HG03159 (cell line): Measurements from ENCODE around the gene PRSS22.

Experiments used
- ATAC-seq: cut with Tn5 transposase; IDR thresholded peaks from one replicate; pipeline ENCODE4 v1.9.1; 2021; ENCODE audit warnings: mild to moderate bottlenecking, moderate library complexity; ENCODE audit not compliant: unreplicated experiment

Gene PRSS22

GRCh38 chr16:2817340-2818271 lies 40.4 kb downstream of the PRSS22 start:
- no peak for ATAC-seq

GRCh38 chr16:2816751-2817339 lies 41.1 kb downstream of the PRSS22 start, which contains the start of gene PRSS21:
Gene PRSS21, plus strand, starts transcription at chr16:2817237. Its CDS starts 32 bp downstream, at chr16:2817269.
- no peak for ATAC-seq

GRCh38 chr16:2815299-2815771 lies 42.6 kb downstream of the PRSS22 start:
- no peak for ATAC-seq

- ATAC-seq, result no peak
These were observed 43.2 kb downstream of the PRSS22 start for GRCh38 chr16:2814551-2815298.

GRCh38 chr16:2813771-2814221 lies 44.2 kb downstream of the PRSS22 start:
- no peak for ATAC-seq

GRCh38 chr16:2811703-2812471 lies 46.1 kb downstream of the PRSS22 start:
- no peak for ATAC-seq

DNA sequence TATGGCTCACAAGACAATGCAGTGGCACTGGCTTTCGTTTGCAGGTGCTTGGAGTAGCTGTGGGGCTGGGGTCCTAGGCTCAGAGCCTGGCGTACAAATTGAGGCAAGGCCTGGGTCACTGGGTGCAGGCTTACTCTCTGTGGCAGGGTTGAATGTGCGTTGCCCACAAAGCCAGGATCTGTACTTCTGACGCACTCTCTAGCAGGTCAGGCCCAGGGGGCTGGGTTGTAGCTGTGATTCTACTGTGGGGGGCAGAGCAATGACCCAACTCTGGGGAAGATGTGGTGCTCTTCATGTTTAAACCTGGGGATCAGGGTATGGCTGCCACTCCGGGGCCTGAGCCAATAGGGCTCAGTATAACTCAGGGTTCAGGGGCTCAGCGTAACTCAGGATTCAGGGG lies 47.3 kb downstream of the PRSS22 start:
- ATAC-seq, result no peak

DNA sequence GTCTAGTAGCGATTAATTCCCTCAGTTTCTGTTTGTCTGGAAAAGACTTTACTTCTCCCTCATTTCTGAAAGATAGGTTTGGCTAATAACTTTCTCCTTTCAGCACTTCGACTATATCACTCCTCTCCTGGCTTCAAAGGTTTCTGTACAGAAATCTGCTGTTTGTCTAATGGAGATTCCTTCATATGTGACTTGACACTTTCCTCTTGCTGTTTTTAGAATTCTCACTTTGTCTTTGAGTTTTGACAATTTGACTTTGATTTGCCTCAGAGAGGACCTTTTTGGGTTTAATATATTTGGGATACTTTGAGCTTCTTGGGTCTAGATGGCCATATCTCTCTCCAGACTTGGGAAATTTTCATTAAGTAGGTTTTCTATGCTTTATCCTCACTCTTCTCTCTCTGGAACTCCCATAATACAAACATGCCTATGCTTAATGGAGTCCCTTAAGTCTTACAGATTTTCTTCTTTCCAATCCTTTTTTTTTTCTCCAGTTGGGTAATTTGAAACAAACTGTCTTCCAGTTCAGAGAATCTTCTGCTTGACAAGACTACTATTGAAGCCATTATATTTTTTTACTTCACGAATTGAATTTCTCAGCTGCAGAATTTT lies 48.7 kb downstream of the PRSS22 start:
- ATAC-seq, result no peak

GRCh38 chr16:2808181-2808580 lies 49.8 kb downstream of the PRSS22 start:
- no peak for ATAC-seq

GRCh38 chr16:2806286-2806685 lies 51.7 kb downstream of the PRSS22 start:
- ATAC-seq, result no peak

DNA sequence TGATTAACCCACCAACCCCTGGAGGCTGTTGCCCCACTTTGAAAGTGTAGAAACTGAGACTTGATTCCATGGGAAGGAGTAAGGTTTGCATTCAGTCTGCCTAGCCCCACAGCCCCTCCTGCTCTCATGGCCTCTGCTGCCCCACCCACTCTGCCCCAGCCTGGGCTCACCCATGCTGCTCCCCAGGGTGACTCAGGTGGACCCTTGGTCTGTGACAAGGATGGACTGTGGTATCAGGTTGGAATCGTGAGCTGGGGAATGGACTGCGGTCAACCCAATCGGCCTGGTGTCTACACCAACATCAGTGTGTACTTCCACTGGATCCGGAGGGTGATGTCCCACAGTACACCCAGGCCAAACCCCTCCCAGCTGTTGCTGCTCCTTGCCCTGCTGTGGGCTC lies 53.2 kb downstream of the PRSS22 start:
- ATAC-seq, result no peak

- ATAC-seq, result no peak
These were observed 54.3 kb downstream of the PRSS22 start for GRCh38 chr16:2803545-2804195.
